HEK293T (cell line): ENCODE results near the gene CPEB1.
"Not testable (repeated sequence)": the region's sequence is repeated elsewhere in the genome, so short reads cannot be mapped to it uniquely, and the experiment has no call there.

Experiments
- CTCF ChIA-PET: fragments of 350-600 bp; formaldehyde crosslinking; extraction: SDS; loops from one replicate; lab custom pipeline; 2021; ENCODE audit warnings: antibody characterized with exemption, inconsistent platforms; lab: Yijun Ruan, JAX
- POLR2A ChIA-PET: fragments of 350-600 bp; formaldehyde crosslinking; extraction: SDS; loops from one replicate; lab custom pipeline; 2020; ENCODE audit warnings: antibody characterized with exemption, inconsistent platforms; lab: Yijun Ruan, JAX
- DNase-seq: peaks from one replicate; pipeline ENCODE4 v3.0.0; 2012; ENCODE audit warnings: mixed read lengths; ENCODE audit errors: extremely low spot score
- ARNT ChIP-seq: fragments of 450-650 bp; IDR thresholded peaks from 2 replicates; pipeline ENCODE4 v1.6.1; 2017; ENCODE audit warnings: mild to moderate bottlenecking
- BHLHE40 ChIP-seq: fragments of 450-650 bp; IDR thresholded peaks from 2 replicates; pipeline ENCODE4 v1.6.1; 2016; ENCODE audit warnings: mild to moderate bottlenecking, moderate library complexity, borderline replicate concordance
- CTBP1 ChIP-seq: fragments of 450-650 bp; IDR thresholded peaks from 2 replicates; pipeline ENCODE4 v1.6.1; 2016; ENCODE audit warnings: borderline replicate concordance
- ELF4 ChIP-seq: fragments of 450-650 bp; IDR thresholded peaks from 2 replicates; pipeline ENCODE4 v1.6.1; 2017; ENCODE audit warnings: antibody characterized with exemption
- FOXA1 ChIP-seq: fragments of 450-650 bp; IDR thresholded peaks from 2 replicates; pipeline ENCODE4 v1.6.1; 2016; ENCODE audit warnings: mild to moderate bottlenecking
- FOXK2 ChIP-seq: fragments of 450-650 bp; IDR thresholded peaks from 2 replicates; pipeline ENCODE4 v1.6.1; 2016; ENCODE audit warnings: mild to moderate bottlenecking
- FOXM1 ChIP-seq: fragments of 450-650 bp; IDR thresholded peaks from 2 replicates; pipeline ENCODE4 v1.6.1; 2017; ENCODE audit warnings: mild to moderate bottlenecking, borderline replicate concordance
- HDGF ChIP-seq: fragments of 450-650 bp; IDR thresholded peaks from 2 replicates; pipeline ENCODE4 v1.6.1; 2017; ENCODE audit warnings: antibody characterized with exemption, borderline replicate concordance
- L3MBTL2 ChIP-seq: fragments of 450-650 bp; conservative IDR thresholded peaks from 2 replicates; pipeline ENCODE4 v1.6.1; 2016; ENCODE audit warnings: mild to moderate bottlenecking
- LEF1 ChIP-seq: fragments of 450-650 bp; IDR thresholded peaks from 2 replicates; pipeline ENCODE4 v1.6.1; 2017; ENCODE audit warnings: mild to moderate bottlenecking, borderline replicate concordance
- NFRKB ChIP-seq: fragments of 450-650 bp; IDR thresholded peaks from 2 replicates; pipeline ENCODE4 v1.6.1; 2016; ENCODE audit warnings: mild to moderate bottlenecking, moderate library complexity
- SP1 ChIP-seq: fragments of 450-650 bp; IDR thresholded peaks from 2 replicates; pipeline ENCODE4 v1.6.1; 2017
- SUZ12 ChIP-seq: fragments of 450-650 bp; IDR thresholded peaks from 2 replicates; pipeline ENCODE4 v1.6.1; 2016; ENCODE audit warnings: mild to moderate bottlenecking
- TARDBP ChIP-seq: fragments of 450-650 bp; IDR thresholded peaks from 2 replicates; pipeline ENCODE4 v1.6.1; 2016
- ZNF384 ChIP-seq: fragments of 450-650 bp; IDR thresholded peaks from 2 replicates; pipeline ENCODE4 v1.6.1; 2016
- TF ChIP-seq, protein P1 (sequence below): fragments of 450-650 bp; IDR thresholded peaks from 2 replicates; pipeline ENCODE4 v1.6.1; 2016

Gene CPEB1

DNA sequence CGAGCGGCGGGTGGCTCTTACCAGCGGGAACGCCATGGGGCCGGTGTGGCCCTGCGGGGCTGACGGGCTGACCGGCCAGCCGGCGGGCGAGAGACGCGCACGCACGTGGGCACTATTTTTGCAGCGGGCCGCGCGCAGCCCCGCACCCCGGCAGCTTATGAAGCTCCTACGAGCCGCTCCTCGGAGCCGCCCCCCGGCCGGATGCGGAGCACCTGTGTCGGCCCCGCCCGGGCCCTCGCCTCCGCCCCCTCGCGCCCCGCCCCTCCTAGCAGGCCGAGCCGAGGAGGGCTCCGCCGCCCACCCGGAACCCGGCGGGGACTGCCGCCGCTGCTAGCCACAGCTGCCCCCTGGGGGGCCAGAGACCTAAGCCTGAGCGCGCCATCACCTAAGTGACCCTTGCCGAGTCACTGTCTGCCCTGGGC lies 683 bp upstream of the CPEB1 start:
- ChIA-PET CTCF (no interaction called here), POLR2A (interaction anchor here (1.5 to 1.6 kb wide), 2 partner anchors 102 to 107 kb away, joined by 7 to 8 read pairs; partner anchors contain the start of gene RPS17)
- TF ChIP-seq NFRKB (no peak), BHLHE40 (no peak), ARNT (no peak), CTBP1 (no peak), FOXA1 (no peak), ZNF384 (no peak), SUZ12 (no peak)
- DNase-seq = peak; percentile 66

DNA sequence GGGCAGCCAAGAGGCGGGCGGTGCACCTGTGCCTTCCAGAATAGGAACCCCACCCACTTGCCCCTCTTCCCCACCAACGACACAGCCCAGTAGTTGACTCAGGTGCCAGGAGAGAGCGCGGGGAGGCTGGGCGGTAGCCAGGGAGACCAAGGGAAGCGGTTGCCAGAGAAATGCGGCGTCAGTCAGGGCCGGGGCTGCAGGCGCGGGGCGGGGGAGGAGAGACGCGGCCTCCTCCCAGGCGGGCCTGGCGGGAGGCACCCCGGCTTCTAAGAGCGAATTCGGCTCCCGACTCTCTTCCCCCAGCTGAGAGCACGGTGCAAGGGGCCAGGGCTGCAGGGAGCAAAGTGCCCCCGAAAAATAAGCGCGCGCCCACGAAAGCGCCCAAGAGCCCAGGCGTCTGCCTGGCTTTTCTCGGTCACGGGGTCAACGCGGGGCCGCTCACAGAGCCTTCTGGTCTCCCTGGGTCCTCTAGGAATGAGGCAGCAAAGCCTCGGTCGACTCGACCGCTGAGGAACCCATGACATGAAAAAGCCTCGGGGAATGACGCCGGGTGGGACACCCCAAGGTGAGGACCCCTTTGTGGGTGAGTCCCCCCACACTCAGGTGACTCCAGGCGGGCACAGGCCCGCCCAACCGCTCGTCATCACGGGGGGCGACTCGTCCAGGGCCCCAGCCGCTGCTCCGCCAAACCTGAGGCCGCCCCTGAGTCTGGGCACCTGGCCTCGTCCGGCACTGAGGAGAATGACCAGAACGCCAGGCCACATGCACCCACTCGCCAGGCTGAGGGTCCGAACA lies 716 bp downstream of the CPEB1 start:
- TF ChIP-seq TARDBP (no peak), FOXK2 (no peak), CTBP1 (no peak), L3MBTL2 (no peak), SUZ12 (no peak), FOXA1 (no peak), ZNF384 (no peak), BHLHE40 (no peak), SP1 (no peak), ELF4 (no peak)
- ChIA-PET POLR2A (interaction anchor here (1.5 to 1.6 kb wide), 2 partner anchors 104 to 106 kb away, joined by 7 to 8 read pairs; partner anchors contain the start of gene RPS17), CTCF (no interaction called here)
- DNase-seq = no peak

- CTCF ChIA-PET = interaction anchor here (0.6 kb wide), 1 partner anchor 9 kb away, joined by 3 read pairs; no protein-coding TSS in a partner anchor
- DNase-seq = not testable (repeated sequence)
- POLR2A ChIA-PET = interaction anchor here (1.6 kb wide), 1 partner anchor 105 kb away, joined by 5 read pairs; no protein-coding TSS in a partner anchor
Observed at GRCh38 chr15:82644967-82645852, 2.0 kb downstream of the CPEB1 start.

DNA sequence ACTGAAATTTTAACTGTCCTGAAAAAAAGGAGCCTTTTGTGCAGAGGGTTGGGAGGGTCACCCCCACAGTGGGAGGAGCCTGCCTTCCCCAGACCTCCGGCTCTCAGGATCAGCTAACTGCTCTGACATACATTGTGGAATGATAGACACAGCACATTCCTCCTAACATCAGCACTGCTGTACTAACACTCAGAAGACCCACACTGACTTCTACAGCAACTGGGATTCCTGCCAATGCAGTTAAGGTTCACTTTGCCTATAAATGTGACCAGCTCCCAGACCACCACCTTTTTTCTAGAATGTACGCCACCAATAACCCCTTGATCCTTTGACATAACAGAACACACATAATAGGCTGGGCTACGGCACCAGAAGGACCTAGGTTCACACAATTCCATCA lies 3.2 kb downstream of the CPEB1 start:
- ChIA-PET POLR2A (interaction anchor here (1.6 to 1.7 kb wide), 2 partner anchors 104 to 106 kb away, joined by 5 to 6 read pairs; partner anchors contain the start of gene RPS17), CTCF (no interaction called here)
- peak; percentile 30 for DNase-seq
- TF ChIP-seq LEF1 (no peak), NFRKB (no peak), CTBP1 (no peak), ZNF384 (no peak), HDGF (no peak), SP1 (no peak), ARNT (no peak), FOXK2 (no peak), TARDBP (no peak), SUZ12 (no peak), ELF4 (no peak), L3MBTL2 (no peak), FOXA1 (no peak), FOXM1 (no peak)
- TF ChIP-seq, protein P1, sequence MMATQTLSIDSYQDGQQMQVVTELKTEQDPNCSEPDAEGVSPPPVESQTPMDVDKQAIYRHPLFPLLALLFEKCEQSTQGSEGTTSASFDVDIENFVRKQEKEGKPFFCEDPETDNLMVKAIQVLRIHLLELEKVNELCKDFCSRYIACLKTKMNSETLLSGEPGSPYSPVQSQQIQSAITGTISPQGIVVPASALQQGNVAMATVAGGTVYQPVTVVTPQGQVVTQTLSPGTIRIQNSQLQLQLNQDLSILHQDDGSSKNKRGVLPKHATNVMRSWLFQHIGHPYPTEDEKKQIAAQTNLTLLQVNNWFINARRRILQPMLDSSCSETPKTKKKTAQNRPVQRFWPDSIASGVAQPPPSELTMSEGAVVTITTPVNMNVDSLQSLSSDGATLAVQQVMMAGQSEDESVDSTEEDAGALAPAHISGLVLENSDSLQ = no peak

DNA sequence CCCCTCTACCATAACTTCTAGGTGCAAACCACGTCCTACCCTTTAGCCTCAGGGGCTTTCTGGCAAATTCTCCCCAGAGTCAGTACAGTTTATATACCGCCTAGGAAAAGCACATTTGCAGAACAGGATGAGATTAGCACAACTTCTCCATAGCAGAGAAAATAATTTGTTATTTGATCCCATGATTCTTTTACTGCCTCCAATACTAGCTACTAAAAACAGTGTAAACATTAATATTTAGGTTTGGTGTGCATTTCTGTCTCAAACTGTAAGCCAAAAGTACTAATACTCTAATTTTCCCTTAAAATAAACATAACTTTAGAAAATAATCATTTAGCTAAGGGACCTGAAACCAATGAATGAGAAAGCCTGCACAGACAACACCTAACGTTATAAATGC lies 4.5 kb downstream of the CPEB1 start:
- TF ChIP-seq ARNT = no peak
- TF ChIP-seq TARDBP = no peak
- no peak for TF ChIP-seq FOXM1
- no peak for TF ChIP-seq ELF4
- no peak for TF ChIP-seq FOXA1
- ChIA-PET CTCF (interaction anchor here (1.1 kb wide), 1 partner anchor 10 kb away, joined by 4 read pairs; no protein-coding TSS in a partner anchor), POLR2A (interaction anchor here (1.0 to 3.4 kb wide), 4 partner anchors 38 to 108 kb away, joined by 3 to 17 read pairs (median 4); partner anchors contain the start of gene RPS17)
- no peak for DNase-seq

GRCh38 chr15:82641129-82641798 lies 5.9 kb downstream of the CPEB1 start:
- ChIA-PET POLR2A (interaction anchor here (1.4 to 3.4 kb wide), 2 partner anchors 98 to 109 kb away, joined by 3 to 17 read pairs; no protein-coding TSS in a partner anchor), CTCF (no interaction called here)
- TF ChIP-seq L3MBTL2 = no peak
- no peak for TF ChIP-seq BHLHE40
- TF ChIP-seq NFRKB = no peak
- TF ChIP-seq ELF4 = no peak
- no peak for TF ChIP-seq ZNF384
- no peak for TF ChIP-seq LEF1
- TF ChIP-seq FOXM1 = no peak
- no peak for TF ChIP-seq HDGF
- TF ChIP-seq FOXK2 = no peak
- TF ChIP-seq FOXA1 = no peak
- no peak for TF ChIP-seq ARNT
- TF ChIP-seq SP1 = no peak
- TF ChIP-seq, protein P1 = no peak
- no peak for DNase-seq
